Fibroblast of lung (primary cell): ENCODE data around the gene EFNA5. TPM values are rescaled to one million over a fixed set of nuclear protein-coding genes. Genes with fewer than 3 reads are reported as not detected.

Experiments used
- DNase-seq, 2 donors: peaks; one replicate each; pipeline versions ENCODE4 v3.0.0 to v3.0.0-alpha.2; 2010; ENCODE audit warnings: low read depth in 2 of 2
- H2AFZ ChIP-seq: 2 replicates; pipeline ENCODE4 v1.5.1; 2012; ENCODE audit warnings: low read length, control low read depth, inconsistent platforms
- H3K27ac ChIP-seq: 2 replicates; pipeline ENCODE4 v1.5.1; 2011; ENCODE audit warnings: low read length, control low read depth; ENCODE audit not compliant: insufficient read depth
- H3K27me3 ChIP-seq: 2 replicates; pipeline ENCODE4 v1.5.1; 2011; ENCODE audit warnings: mild to moderate bottlenecking, low read length; ENCODE audit not compliant: control insufficient read depth, insufficient read depth
- H3K36me3 ChIP-seq: 2 replicates; pipeline ENCODE4 v1.5.1; 2011; ENCODE audit warnings: low read length; ENCODE audit not compliant: control insufficient read depth, insufficient read depth
- H3K4me1 ChIP-seq: 2 replicates; pipeline ENCODE4 v1.5.1; 2011; ENCODE audit warnings: low read length; ENCODE audit not compliant: control insufficient read depth, insufficient read depth; ENCODE audit errors: extremely low read depth
- H3K4me2 ChIP-seq: 2 replicates; pipeline ENCODE4 v1.5.1; 2011; ENCODE audit warnings: low read length, control low read depth; ENCODE audit not compliant: insufficient read depth; ENCODE audit errors: extremely low read depth
- H3K4me3 ChIP-seq, 4 experiments: fragments of 200-600 bp in 1 of 4; sonication (generic) in 1 of 4; replicated peaks in 1 of 4; 2 replicates each; pipeline ENCODE4 v1.5.1; 2011 to 2016; ENCODE audit warnings: low read length in 4 of 4, low read depth in 3 of 4, mild to moderate bottlenecking in 3 of 4, control low read depth in 2 of 4, inconsistent platforms in 1 of 4, mixed read lengths in 1 of 4; ENCODE audit not compliant: insufficient read depth in 1 of 4; ENCODE audit errors: control extremely low read depth in 1 of 4
- H3K79me2 ChIP-seq: 2 replicates; pipeline ENCODE4 v1.5.1; 2012; ENCODE audit warnings: mild to moderate bottlenecking, low read length, inconsistent platforms; ENCODE audit not compliant: control insufficient read depth, insufficient read depth
- H3K9ac ChIP-seq: 2 replicates; pipeline ENCODE4 v1.5.1; 2011; ENCODE audit warnings: mild to moderate bottlenecking, low read length, control low read depth; ENCODE audit not compliant: insufficient read depth
- H3K9me3 ChIP-seq: 2 replicates; pipeline ENCODE4 v1.5.1; 2012; ENCODE audit warnings: low read depth, low read length; ENCODE audit not compliant: control insufficient read depth, insufficient read depth
- H4K20me1 ChIP-seq: 2 replicates; pipeline ENCODE4 v1.5.1; 2011; ENCODE audit warnings: low read length; ENCODE audit not compliant: control insufficient read depth, insufficient read depth; ENCODE audit errors: extremely low read depth
- EZH2 ChIP-seq: IDR thresholded peaks from 2 replicates; pipeline ENCODE4 v1.5.1; 2012; ENCODE audit warnings: low read length, control low read depth, mild to moderate bottlenecking; ENCODE audit errors: missing control alignments
- polyA plus RNA-seq, 2 donors: library from polyadenylated mRNA; depleted of rRNA in 1 of 2; stranded (reverse) in 1 of 2; unstranded in 1 of 2; fragments of >200 nt; gene quantifications; 2 replicates each; pipeline ENCODE4 v1.2.1, GENCODE V29; 2011 to 2012; ENCODE audit warnings: missing spikeins in 1 of 2
- total RNA-seq: library from RNA; depleted of rRNA; stranded (reverse); fragments of >200 nt; gene quantifications from 2 replicates; pipeline ENCODE4 v1.2.1, GENCODE V29; 2014
- TF ChIP-seq, protein P1 (sequence below), 2 donors: IDR thresholded peaks in 1 of 2; conservative IDR thresholded peaks in 1 of 2; 1 replicate in 1 of 2; 2 replicates in 1 of 2; pipeline ENCODE4 v1.5.1; 2011 to 2012; ENCODE audit warnings: low read length in 2 of 2, control low read depth in 1 of 2, inconsistent platforms in 1 of 2, low read depth in 1 of 2, mild to moderate bottlenecking in 1 of 2

EFNA5 gene
- total and polyA plus RNA-seq, 2 donors (not counting 1 experiment from before 2014, with no cell fraction given), result 3.5 to 3.7 TPM

DNA sequence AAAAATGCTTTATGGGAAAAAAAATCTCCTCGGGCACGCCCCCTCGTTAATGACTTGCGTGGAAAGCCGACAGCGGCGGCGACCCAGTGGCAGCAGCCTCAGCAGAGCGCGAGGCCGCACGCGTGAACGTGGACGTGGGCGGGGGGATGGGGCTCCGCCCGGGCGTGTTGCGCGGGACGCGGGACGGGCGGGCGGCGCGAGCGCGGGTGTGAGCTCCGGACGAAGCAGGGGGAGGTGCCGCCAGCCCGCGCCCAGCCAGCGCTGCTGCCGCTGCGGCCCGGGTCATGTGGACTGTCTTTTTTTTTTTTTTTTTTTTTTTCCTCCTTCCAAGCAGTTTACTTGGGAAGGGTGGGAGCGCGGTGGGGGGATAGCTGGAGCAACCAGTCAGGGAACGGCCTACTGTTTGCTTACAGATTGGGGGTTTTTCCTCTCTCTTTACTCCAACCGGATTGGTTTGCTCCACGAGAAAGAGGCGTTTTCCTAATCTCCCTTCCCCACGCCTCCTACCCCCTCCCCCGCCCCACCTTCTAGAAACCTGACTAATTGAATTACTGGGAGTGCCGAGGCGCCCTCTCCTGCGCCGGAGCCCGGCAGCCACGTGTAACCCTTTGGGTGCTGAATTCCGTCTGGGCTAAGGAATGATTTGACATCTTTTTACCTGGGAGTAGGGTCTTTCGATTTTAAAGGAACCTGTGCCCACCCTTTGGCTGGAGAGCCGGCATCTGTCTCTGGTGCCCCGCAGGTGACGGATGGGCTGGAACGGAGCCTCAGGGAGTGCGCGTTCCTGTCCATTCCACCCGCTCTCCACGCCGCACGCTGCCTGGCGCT, 1.7 kb upstream of the EFNA5 start:
- no peaks in the 10 kb centered on the region for H3K36me3 ChIP-seq
- peak overlapping the region; percentile 75 for H3K27ac ChIP-seq
- H3K4me1 ChIP-seq, result no peaks in the 10 kb centered on the region
- peaks cover 2% of the 10 kb centered on the region for H3K79me2 ChIP-seq
- peak overlapping the region; percentile 80 for H2AFZ ChIP-seq
- H3K9me3 ChIP-seq, result no peaks in the 10 kb centered on the region
- DNase-seq, result peak; percentile 94 to 98
- TF ChIP-seq, protein P1, sequence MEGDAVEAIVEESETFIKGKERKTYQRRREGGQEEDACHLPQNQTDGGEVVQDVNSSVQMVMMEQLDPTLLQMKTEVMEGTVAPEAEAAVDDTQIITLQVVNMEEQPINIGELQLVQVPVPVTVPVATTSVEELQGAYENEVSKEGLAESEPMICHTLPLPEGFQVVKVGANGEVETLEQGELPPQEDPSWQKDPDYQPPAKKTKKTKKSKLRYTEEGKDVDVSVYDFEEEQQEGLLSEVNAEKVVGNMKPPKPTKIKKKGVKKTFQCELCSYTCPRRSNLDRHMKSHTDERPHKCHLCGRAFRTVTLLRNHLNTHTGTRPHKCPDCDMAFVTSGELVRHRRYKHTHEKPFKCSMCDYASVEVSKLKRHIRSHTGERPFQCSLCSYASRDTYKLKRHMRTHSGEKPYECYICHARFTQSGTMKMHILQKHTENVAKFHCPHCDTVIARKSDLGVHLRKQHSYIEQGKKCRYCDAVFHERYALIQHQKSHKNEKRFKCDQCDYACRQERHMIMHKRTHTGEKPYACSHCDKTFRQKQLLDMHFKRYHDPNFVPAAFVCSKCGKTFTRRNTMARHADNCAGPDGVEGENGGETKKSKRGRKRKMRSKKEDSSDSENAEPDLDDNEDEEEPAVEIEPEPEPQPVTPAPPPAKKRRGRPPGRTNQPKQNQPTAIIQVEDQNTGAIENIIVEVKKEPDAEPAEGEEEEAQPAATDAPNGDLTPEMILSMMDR (conservative IDR thresholded peaks at IDR 0.05 in 1 of 2, IDR thresholded peaks at IDR 0.05 in 1 of 2; ENCODE audit: low read depth in 1 of 2, low read length in 2 of 2), result no peak
- TF ChIP-seq EZH2, result no peak
- H4K20me1 ChIP-seq, result no peaks in the 10 kb centered on the region
- peak overlapping the region; percentile 96 for H3K4me2 ChIP-seq
- peak overlapping the region; percentile 71 to 76 (median 74) for H3K4me3 ChIP-seq
- no peaks in the 10 kb centered on the region for H3K27me3 ChIP-seq
- H3K9ac ChIP-seq, result peak overlapping the region; percentile 63

DNA sequence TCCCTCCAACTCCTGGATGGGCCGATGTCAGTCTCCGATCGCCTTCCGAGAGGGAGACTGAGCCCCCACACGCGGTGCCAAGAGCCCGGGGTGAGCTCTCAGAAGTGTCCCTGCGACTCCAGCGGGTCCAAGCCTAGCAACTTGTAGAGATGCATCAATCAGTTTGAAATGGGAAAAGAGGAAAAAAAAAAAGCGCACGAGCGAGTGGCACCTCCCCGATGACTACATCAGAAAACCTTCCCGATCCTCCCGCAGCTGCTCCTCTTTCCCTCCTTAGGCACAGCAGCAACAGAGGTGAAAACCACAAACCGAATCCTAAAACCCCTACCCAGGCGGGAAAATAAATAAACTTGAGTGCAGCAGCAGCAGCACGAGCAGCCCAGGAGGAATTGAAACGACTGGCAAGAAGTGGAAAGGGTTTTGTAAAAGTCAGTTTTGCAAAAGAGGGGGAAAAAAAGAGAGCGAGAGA, 1.0 kb upstream of the EFNA5 start:
- Histone ChIP-seq H3K4me2 (peak overlapping the region; percentile 96), H3K27me3 (no peaks in the 10 kb centered on the region), H4K20me1 (no peaks in the 10 kb centered on the region), H3K4me1 (no peaks in the 10 kb centered on the region), H3K4me3 (peak overlapping the region; percentile 71 to 75 (median 72)), H3K79me2 (peaks cover 2% of the 10 kb centered on the region), H3K9ac (peak overlapping the region; percentile 63), H3K36me3 (no peaks in the 10 kb centered on the region), H2AFZ (peak overlapping the region; percentile 80), H3K27ac (peak overlapping the region; percentile 75), H3K9me3 (no peaks in the 10 kb centered on the region)
- DNase-seq, result peak; percentile 68 to 82
- TF ChIP-seq, protein P1 (conservative IDR thresholded peaks at IDR 0.05 in 1 of 2, IDR thresholded peaks at IDR 0.05 in 1 of 2; ENCODE audit: low read depth in 1 of 2, low read length in 2 of 2), result no peak
- no peak for TF ChIP-seq EZH2

DNA sequence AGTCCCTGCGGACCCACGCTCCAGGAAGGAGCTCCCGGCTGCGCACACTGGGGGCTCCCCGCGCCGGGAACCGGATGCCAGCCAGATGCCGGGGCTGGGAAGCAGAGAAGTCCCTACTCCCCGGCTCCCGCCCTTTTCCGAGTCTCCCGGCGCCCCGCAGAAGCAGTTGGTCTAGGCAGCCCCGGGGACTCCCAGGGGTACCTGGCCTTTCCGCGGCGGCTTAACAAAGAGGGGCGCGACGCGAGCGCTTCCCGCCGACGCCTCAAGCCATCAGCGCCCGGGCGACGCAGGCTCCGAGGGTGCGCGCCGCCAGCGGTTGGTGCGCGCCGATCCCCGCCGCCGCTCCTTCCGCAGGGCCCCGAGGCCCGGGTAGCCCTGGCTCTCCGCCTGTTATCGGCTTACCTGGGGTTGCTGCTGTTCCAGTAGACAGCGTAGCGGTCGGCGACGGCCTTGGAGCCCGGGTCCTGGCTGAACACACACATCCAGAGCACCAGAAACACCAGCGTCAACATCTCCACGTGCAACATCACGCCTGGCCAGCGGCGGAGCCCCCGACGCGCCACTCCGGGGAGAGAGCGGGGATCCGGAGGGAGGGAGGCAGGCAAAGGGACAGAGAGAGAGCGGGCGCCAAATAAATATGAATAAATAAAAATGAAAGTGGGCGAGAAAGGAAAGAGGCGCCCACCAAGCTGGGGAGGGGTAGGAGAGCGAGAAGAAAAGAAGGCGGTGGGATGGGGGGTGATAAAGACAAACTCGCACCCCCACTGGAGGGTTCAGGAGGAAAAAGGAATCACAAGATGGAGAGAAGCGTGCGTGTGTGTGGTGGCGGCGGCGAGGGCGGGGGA, 428 bp downstream of the EFNA5 start:
- peaks cover 2% of the 10 kb centered on the region for H3K79me2 ChIP-seq
- no peaks in the 10 kb centered on the region for H3K36me3 ChIP-seq
- peak overlapping the region; percentile 70 to 75 (median 71) for H3K4me3 ChIP-seq
- no peak for TF ChIP-seq EZH2
- TF ChIP-seq, protein P1 (conservative IDR thresholded peaks at IDR 0.05 in 1 of 2, IDR thresholded peaks at IDR 0.05 in 1 of 2; ENCODE audit: low read depth in 1 of 2, low read length in 2 of 2), result no peak
- peak; percentile 32 to 53 for DNase-seq
- no peaks in the 10 kb centered on the region for H4K20me1 ChIP-seq
- peak overlapping the region; percentile 96 for H3K4me2 ChIP-seq
- peak overlapping the region; percentile 52 for H3K9ac ChIP-seq
- peak overlapping the region; percentile 53 for H3K27ac ChIP-seq
- H3K27me3 ChIP-seq, result no peaks in the 10 kb centered on the region
- H3K9me3 ChIP-seq, result no peaks in the 10 kb centered on the region
- H3K4me1 ChIP-seq, result no peaks in the 10 kb centered on the region
- peak overlapping the region; percentile 65 for H2AFZ ChIP-seq
